CD4-positive, alpha-beta memory T cell (primary cell): ENCODE measurements around the gene SYT1. TPM values are rescaled to one million over a fixed set of nuclear protein-coding genes. Genes with fewer than 3 reads are reported as not detected.

Experiments used
- CTCF ChIA-PET: fragments of 350-600 bp; sonication (Branson Sonifier 250); formaldehyde crosslinking; loops from one replicate; lab custom pipeline; 2021; ENCODE audit warnings: inconsistent platforms; ENCODE audit not compliant: partially characterized antibody; lab: Charles Lee
- POLR2A ChIA-PET: fragments of 350-600 bp; sonication (Branson Sonifier 250); formaldehyde crosslinking; loops from one replicate; lab custom pipeline; 2021; ENCODE audit not compliant: partially characterized antibody; lab: Charles Lee
- DNase-seq, 5 donors: peaks; one replicate each; pipeline versions ENCODE4 v3.0.0 to v3.0.0-alpha.2; 2020 to 2022; ENCODE audit warnings: mixed read lengths in 1 of 5
- H3K27ac ChIP-seq: one replicate; pipeline ENCODE4 v1.7.0; 2013; ENCODE audit warnings: low read depth, low read length
- H3K27me3 ChIP-seq: 2 replicates; pipeline ENCODE4 v1.7.0; 2013; ENCODE audit warnings: mild to moderate bottlenecking, low read length, moderate library complexity; ENCODE audit not compliant: insufficient read depth
- H3K36me3 ChIP-seq: 2 replicates; pipeline ENCODE4 v1.7.0; 2013; ENCODE audit warnings: mild to moderate bottlenecking, low read length, moderate library complexity; ENCODE audit not compliant: insufficient read depth
- H3K4me1 ChIP-seq: 2 replicates; pipeline ENCODE4 v1.7.0; 2013; ENCODE audit warnings: mild to moderate bottlenecking, low read length, moderate library complexity; ENCODE audit not compliant: insufficient read depth
- H3K4me3 ChIP-seq, 2 donors: one replicate each; pipeline ENCODE4 v1.7.0; 2013; ENCODE audit warnings: low read length in 2 of 2, mild to moderate bottlenecking in 1 of 2
- H3K9me3 ChIP-seq, 2 donors: one replicate each; pipeline ENCODE4 v1.7.0; 2013; ENCODE audit warnings: low read length in 2 of 2, control low read depth in 1 of 2; ENCODE audit not compliant: control insufficient read depth in 1 of 2
- H3K27ac Mint-ChIP-seq, 7 donors: one replicate each; pipeline ENCODE4 v1.8.0; 2020 to 2021; ENCODE audit warnings: mixed read lengths in 7 of 7, mild to moderate bottlenecking in 6 of 7, inconsistent platforms in 3 of 7, moderate library complexity in 3 of 7
- H3K27me3 Mint-ChIP-seq, 2 donors: one replicate each; pipeline ENCODE4 v1.8.0; 2020 to 2021; ENCODE audit warnings: mixed read lengths in 2 of 2
- H3K36me3 Mint-ChIP-seq, 2 donors: one replicate each; pipeline ENCODE4 v1.8.0; 2020 to 2021; ENCODE audit warnings: mixed read lengths in 2 of 2, inconsistent platforms in 1 of 2, mild to moderate bottlenecking in 1 of 2
- H3K4me1 Mint-ChIP-seq, 4 donors: one replicate each; pipeline ENCODE4 v1.8.0; 2020 to 2021; ENCODE audit warnings: mixed read lengths in 4 of 4, mild to moderate bottlenecking in 1 of 4
- H3K4me3 Mint-ChIP-seq, 8 donors: one replicate each; pipeline ENCODE4 v1.8.0; 2020 to 2021; ENCODE audit warnings: mixed read lengths in 8 of 8, mild to moderate bottlenecking in 7 of 8, moderate library complexity in 6 of 8, inconsistent platforms in 3 of 8
- H3K9me3 Mint-ChIP-seq, 8 donors: one replicate each; pipeline ENCODE4 v1.8.0; 2020 to 2021; ENCODE audit warnings: mixed read lengths in 8 of 8, mild to moderate bottlenecking in 5 of 8, inconsistent platforms in 3 of 8, moderate library complexity in 1 of 8
- intact Hi-C: fragments of 100-400 bp; cut with micrococcal nuclease; formaldehyde crosslinking; loops from one replicate; pipeline ENCODE4 v1.15.1; 2023
- polyA plus RNA-seq, 2 donors: library from polyadenylated mRNA; unstranded; fragments of 300-500 nt; fragmentation: Illumina TruSeq; gene quantifications; one replicate each; pipeline ENCODE4 v1.2.3, GENCODE V29; 2021
- total RNA-seq, 2 experiments: library from RNA; stranded (reverse); gene quantifications; one replicate each; pipeline ENCODE4 v1.2.3, GENCODE V29; 2021

Gene SYT1
- total and polyA plus RNA-seq, 4 experiments from 2014 or later = not detected

- no peaks in the 10 kb centered on the region for H3K27me3 ChIP-seq
- Mint-ChIP-seq H3K4me1 (no peaks in the 10 kb centered on the region), H3K36me3 (no peaks in the 10 kb centered on the region), H3K4me3 (no peak overlapping the region), H3K9me3 (peaks cover 0 to 7% (median 2%) of the 10 kb centered on the region in 8 donors), H3K27ac (no peak overlapping the region), H3K27me3 (no peaks in the 10 kb centered on the region)
- H3K27ac ChIP-seq = no peak overlapping the region
- H3K4me3 ChIP-seq = no peak overlapping the region
- no peaks in the 10 kb centered on the region for H3K9me3 ChIP-seq
- ChIA-PET CTCF (no interaction called here), POLR2A (no interaction called here)
- no peaks in the 10 kb centered on the region for H3K36me3 ChIP-seq
- intact Hi-C loops = no loop called here
- H3K4me1 ChIP-seq = no peaks in the 10 kb centered on the region
- no peak for DNase-seq
Measured at GRCh38 chr12:79156846-79157463, 292.4 kb downstream of the SYT1 start.

GRCh38 chr12:79161249-79161934 is 296.8 kb downstream of the SYT1 start:
- no peak for DNase-seq
- H3K27ac Mint-ChIP-seq = no peak overlapping the region
- CTCF ChIA-PET = no interaction called here
- Histone ChIP-seq H3K27ac (no peak overlapping the region), H3K27me3 (no peaks in the 10 kb centered on the region), H3K4me1 (no peaks in the 10 kb centered on the region), H3K9me3 (no peaks in the 10 kb centered on the region), H3K36me3 (no peaks in the 10 kb centered on the region), H3K4me3 (no peak overlapping the region)
- POLR2A ChIA-PET = no interaction called here
- intact Hi-C loops = no loop called here
- no peaks in the 10 kb centered on the region for H3K27me3 Mint-ChIP-seq
- no peaks in the 10 kb centered on the region for H3K4me1 Mint-ChIP-seq
- H3K9me3 Mint-ChIP-seq = peaks cover 0 to 7% (median under 1%) of the 10 kb centered on the region in 8 donors
- no peaks in the 10 kb centered on the region for H3K36me3 Mint-ChIP-seq
- H3K4me3 Mint-ChIP-seq = no peak overlapping the region

GRCh38 chr12:79162147-79162772 is 297.7 kb downstream of the SYT1 start:
- Histone ChIP-seq H3K4me1 (no peaks in the 10 kb centered on the region), H3K9me3 (no peaks in the 10 kb centered on the region), H3K4me3 (no peak overlapping the region), H3K27ac (no peak overlapping the region), H3K36me3 (no peaks in the 10 kb centered on the region), H3K27me3 (no peaks in the 10 kb centered on the region)
- Mint-ChIP-seq H3K4me3 (no peak overlapping the region), H3K36me3 (no peaks in the 10 kb centered on the region), H3K9me3 (peaks cover 0 to 7% (median 2%) of the 10 kb centered on the region in 8 donors), H3K27me3 (no peaks in the 10 kb centered on the region), H3K27ac (no peak overlapping the region), H3K4me1 (no peaks in the 10 kb centered on the region)
- ChIA-PET CTCF (no interaction called here), POLR2A (no interaction called here)
- DNase-seq = no peak
- intact Hi-C loops = no loop called here

- no peaks in the 10 kb centered on the region for H3K27me3 Mint-ChIP-seq
- H3K4me1 Mint-ChIP-seq = no peaks in the 10 kb centered on the region
- no peaks in the 10 kb centered on the region for H3K9me3 ChIP-seq
- no peak overlapping the region for H3K27ac ChIP-seq
- H3K27ac Mint-ChIP-seq = no peak overlapping the region
- no peaks in the 10 kb centered on the region for H3K36me3 ChIP-seq
- no peak overlapping the region for H3K4me3 Mint-ChIP-seq
- no peaks in the 10 kb centered on the region for H3K36me3 Mint-ChIP-seq
- ChIA-PET POLR2A (no interaction called here), CTCF (no interaction called here)
- H3K4me3 ChIP-seq = no peak overlapping the region
- H3K9me3 Mint-ChIP-seq = peaks cover 0 to 7% (median 2%) of the 10 kb centered on the region in 8 donors
- intact Hi-C loops = no loop called here
- no peaks in the 10 kb centered on the region for H3K27me3 ChIP-seq
- no peaks in the 10 kb centered on the region for H3K4me1 ChIP-seq
- DNase-seq = no peak
Measured at GRCh38 chr12:79162948-79163347, 298.4 kb downstream of the SYT1 start.

GRCh38 chr12:79164890-79165289 is 300.3 kb downstream of the SYT1 start:
- no peaks in the 10 kb centered on the region for H3K4me1 Mint-ChIP-seq
- Histone ChIP-seq H3K27me3 (no peaks in the 10 kb centered on the region), H3K4me1 (no peaks in the 10 kb centered on the region), H3K27ac (no peak overlapping the region), H3K9me3 (no peaks in the 10 kb centered on the region), H3K4me3 (no peak overlapping the region), H3K36me3 (no peaks in the 10 kb centered on the region)
- CTCF ChIA-PET = no interaction called here
- H3K4me3 Mint-ChIP-seq = no peak overlapping the region
- DNase-seq = no peak
- H3K27me3 Mint-ChIP-seq = no peaks in the 10 kb centered on the region
- peaks cover 0 to 5% (median 3%) of the 10 kb centered on the region in 8 donors for H3K9me3 Mint-ChIP-seq
- no peaks in the 10 kb centered on the region for H3K36me3 Mint-ChIP-seq
- intact Hi-C loops = no loop called here
- POLR2A ChIA-PET = no interaction called here
- H3K27ac Mint-ChIP-seq = no peak overlapping the region

GRCh38 chr12:79168687-79169086 is 304.1 kb downstream of the SYT1 start:
- ChIA-PET CTCF (no interaction called here), POLR2A (no interaction called here)
- no peaks in the 10 kb centered on the region for H3K36me3 Mint-ChIP-seq
- H3K27me3 Mint-ChIP-seq = no peaks in the 10 kb centered on the region
- H3K36me3 ChIP-seq = no peaks in the 10 kb centered on the region
- no peaks in the 10 kb centered on the region for H3K27me3 ChIP-seq
- H3K9me3 Mint-ChIP-seq = peaks cover 0 to 8% (median 2%) of the 10 kb centered on the region in 8 donors
- no peak overlapping the region for H3K27ac ChIP-seq
- H3K4me3 ChIP-seq = no peak overlapping the region
- H3K4me3 Mint-ChIP-seq = no peak overlapping the region
- H3K4me1 Mint-ChIP-seq = no peaks in the 10 kb centered on the region
- intact Hi-C loops = no loop called here
- H3K9me3 ChIP-seq = no peaks in the 10 kb centered on the region
- no peak overlapping the region for H3K27ac Mint-ChIP-seq
- no peak for DNase-seq
- no peaks in the 10 kb centered on the region for H3K4me1 ChIP-seq

- Histone ChIP-seq H3K9me3 (no peaks in the 10 kb centered on the region), H3K36me3 (no peaks in the 10 kb centered on the region), H3K27me3 (no peaks in the 10 kb centered on the region), H3K27ac (no peak overlapping the region), H3K4me1 (no peaks in the 10 kb centered on the region), H3K4me3 (no peak overlapping the region)
- no peaks in the 10 kb centered on the region for H3K36me3 Mint-ChIP-seq
- intact Hi-C loops = no loop called here
- H3K4me1 Mint-ChIP-seq = no peaks in the 10 kb centered on the region
- POLR2A ChIA-PET = no interaction called here
- DNase-seq = no peak
- CTCF ChIA-PET = no interaction called here
- H3K27ac Mint-ChIP-seq = no peak overlapping the region
- H3K4me3 Mint-ChIP-seq = no peak overlapping the region
- H3K9me3 Mint-ChIP-seq = peaks cover 0 to 10% (median 5%) of the 10 kb centered on the region in 8 donors
- H3K27me3 Mint-ChIP-seq = no peaks in the 10 kb centered on the region
Measured at GRCh38 chr12:79174626-79175025, 310.1 kb downstream of the SYT1 start.
